IPS-NIHi11 (cell line): ENCODE measurements around the gene BTC.
"Not testable (repeated sequence)": the region's sequence is repeated elsewhere in the genome, so short reads cannot be mapped to it uniquely, and the experiment has no call there.

ENCODE experiments used
- DNase-seq: peaks from one replicate; pipeline ENCODE4 v3.0.0; 2012; ENCODE audit warnings: mixed read lengths, low spot score

BTC gene

GRCh38 chr4:74794382-74795010, at the start of gene BTC:
Gene BTC, minus strand, starts transcription at chr4:74794523. Its CDS starts 198 bp downstream, at chr4:74794325.
- DNase-seq = peak; percentile 56

GRCh38 chr4:74840936-74841509, 46.7 kb upstream of the BTC start:
- no peak for DNase-seq

- DNase-seq = no peak
These were observed 44.5 kb upstream of the BTC start for GRCh38 chr4:74838746-74839370.

- DNase-seq = no peak
These were observed 36.6 kb upstream of the BTC start for GRCh38 chr4:74830928-74831327.

GRCh38 chr4:74823194-74823593, 28.9 kb upstream of the BTC start:
- no peak for DNase-seq

- DNase-seq = no peak
These were observed 28.3 kb upstream of the BTC start for GRCh38 chr4:74822603-74823002.

- DNase-seq = no peak
These were observed 27.2 kb upstream of the BTC start for GRCh38 chr4:74821541-74821940.

- no peak for DNase-seq
These were observed 19.7 kb upstream of the BTC start for GRCh38 chr4:74814052-74814451.

- not testable (repeated sequence) for DNase-seq
These were observed 17.7 kb upstream of the BTC start for GRCh38 chr4:74812056-74812455.

GRCh38 chr4:74805601-74806000, 11.3 kb upstream of the BTC start:
- DNase-seq = peak; percentile 22

GRCh38 chr4:74800310-74800709, 6.0 kb upstream of the BTC start:
- DNase-seq = no peak

- no peak for DNase-seq
These were observed 2.3 kb upstream of the BTC start for GRCh38 chr4:74796631-74797030.

GRCh38 chr4:74793757-74794381, 454 bp downstream of the BTC start:
- DNase-seq = peak; percentile 85

GRCh38 chr4:74790652-74791051, 3.7 kb downstream of the BTC start:
- DNase-seq = no peak

- DNase-seq = no peak
These were observed 4.8 kb downstream of the BTC start for GRCh38 chr4:74789518-74789917.

- DNase-seq = no peak
These were observed 16.8 kb downstream of the BTC start for GRCh38 chr4:74777531-74777930.

- DNase-seq = no peak
These were observed 21.5 kb downstream of the BTC start for GRCh38 chr4:74772783-74773182.

GRCh38 chr4:74772106-74772505, 22.2 kb downstream of the BTC start:
- DNase-seq = no peak

GRCh38 chr4:74770226-74770910, 24.0 kb downstream of the BTC start:
- no peak for DNase-seq

GRCh38 chr4:74768857-74769525, 25.3 kb downstream of the BTC start:
- DNase-seq = no peak

GRCh38 chr4:74764119-74764518, 30.2 kb downstream of the BTC start:
- no peak for DNase-seq

- no peak for DNase-seq
These were observed 35.7 kb downstream of the BTC start for GRCh38 chr4:74758551-74759145.
